Motor neuron (in vitro differentiated cells): Measurements from ENCODE around the gene RHEBL1. TPM values are rescaled to one million over a fixed set of nuclear protein-coding genes. Genes with fewer than 3 reads are reported as not detected.

ENCODE experiments used
- ATAC-seq, 8 experiments: fragments of 200-7000 bp; cut with Tn5 transposase; replicated peaks in 6 of 8; 2 replicates each; pipeline ENCODE4 v1.8.0; 2021; ENCODE audit warnings: mild to moderate bottlenecking in 8 of 8, moderate library complexity in 8 of 8
- H3K27ac ChIP-seq, 2 donors: fragments of 250-450 bp; sonication (Bioruptor Pico); 2 replicates each; pipeline ENCODE4 v1.9.0; 2021; ENCODE audit warnings: antibody characterized with exemption in 2 of 2, mild to moderate bottlenecking in 2 of 2, moderate library complexity in 1 of 2
- H3K4me1 ChIP-seq, 2 donors: fragments of 250-450 bp; sonication (Bioruptor Pico); replicated peaks in 1 of 2; 2 replicates each; pipeline ENCODE4 v1.6.1; 2021; ENCODE audit warnings: antibody characterized with exemption in 2 of 2, mild to moderate bottlenecking in 2 of 2, moderate library complexity in 1 of 2
- H3K4me3 ChIP-seq, 5 donors: fragments of 250-450 bp; sonication (Bioruptor Pico); 2 replicates each; pipeline ENCODE4 v1.9.0; 2021; ENCODE audit warnings: antibody characterized with exemption in 5 of 5, mild to moderate bottlenecking in 5 of 5, moderate library complexity in 4 of 5
- WGBS, 10 experiments: fragments of 450-650 bp; shearing (Covaris generic); methylation state at CpG; one replicate each; pipeline ENCODE4 v1.0.0; 2022; 5-methylcytosine and 5-hydroxymethylcytosine counted together
- in situ Hi-C, 9 experiments: fragments of 400-800 bp; cut with MboI; loops; one replicate each; pipeline ENCODE4 v1.15.0; 2021; ENCODE audit warnings: low sequenced_read_pairs in 9 of 9, low pct_unique_long_range_greater_than_20kb in 2 of 9; ENCODE audit not compliant: unreplicated experiment in 9 of 9
- total RNA-seq, 8 experiments: library from RNA; unstranded; fragments of 300-600 nt; gene quantifications; 2 replicates each; pipeline versions ENCODE4 v1.2.3 to v1.2.4, GENCODE V29; 2022

RHEBL1 gene
- total RNA-seq, 8 experiments from 2014 or later = 0.45 to 4.1 (median 1.2) TPM; not detected in 1

- no peak overlapping the region for H3K27ac ChIP-seq
- WGBS, 10 experiments = 75 to 100% (median 93%) methylated on average over 1 to 2 of the region's 2 CpGs; no CpG with 5 or more reads in 6 of the 10 experiments
- peak overlapping the region in 1 of 5 donors; percentile 12 for H3K4me3 ChIP-seq
- peaks cover 18 to 29% of the 10 kb centered on the region in 2 donors for H3K4me1 ChIP-seq
- no peak for ATAC-seq
- in situ Hi-C loops = no loop called here
Measured at GRCh38 chr12:49094975-49095365, 25.2 kb upstream of the RHEBL1 start.

- Histone ChIP-seq H3K4me1 (peaks cover 18 to 33% of the 10 kb centered on the region in 2 donors), H3K4me3 (peak within 1 kb of the TSS in 3 of 5 donors; percentile 12 to 15 (median 13)), H3K27ac (no peak within 1 kb of the TSS)
- WGBS, 10 experiments = 0 to 27% (median 5%) methylated on average over 1 to 18 of the region's 49 CpGs; no CpG with 5 or more reads in 5 of the 10 experiments
- ATAC-seq = peak; percentile 10 to 60 (median 40)
- in situ Hi-C loops = no loop called here
Measured at GRCh38 chr12:49094160-49094974, 24.6 kb upstream of the RHEBL1 start, which contains the start of gene DHH. DHH (minus strand) TSS chr12:49094801; CDS start chr12:49094512, 289 bp downstream.

DNA sequence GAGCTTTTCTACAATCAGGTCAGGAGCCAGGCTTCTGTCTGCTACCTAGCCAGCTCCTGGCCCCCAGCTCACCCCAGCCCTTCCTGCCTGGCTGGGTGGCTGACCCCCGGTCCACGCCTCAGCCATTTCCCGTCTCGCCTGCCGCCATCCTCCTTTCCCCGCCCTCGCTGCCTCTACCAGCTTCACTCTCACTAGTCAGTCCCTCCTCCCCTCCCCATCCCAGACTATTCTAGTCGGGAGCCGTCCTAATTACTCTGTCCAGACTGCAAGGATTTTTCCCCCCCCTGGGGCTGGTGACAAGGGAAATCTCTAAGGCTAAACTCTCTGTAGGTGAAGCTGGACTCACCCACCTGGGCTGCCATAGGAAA, 24.0 kb upstream of the RHEBL1 start:
- in situ Hi-C loops = no loop called here
- H3K4me1 ChIP-seq = peaks cover 18 to 33% of the 10 kb centered on the region in 2 donors
- WGBS, 10 experiments = 13 to 14% (median 13%) methylated on average over 4 to 5 of the region's 9 CpGs; no CpG with 5 or more reads in 7 of the 10 experiments
- peak in 6 of 8 experiments; percentile 3 to 48 (median 26) for ATAC-seq
- H3K27ac ChIP-seq = no peak overlapping the region
- H3K4me3 ChIP-seq = peak overlapping the region in 2 of 5 donors; percentile 12 to 13

DNA sequence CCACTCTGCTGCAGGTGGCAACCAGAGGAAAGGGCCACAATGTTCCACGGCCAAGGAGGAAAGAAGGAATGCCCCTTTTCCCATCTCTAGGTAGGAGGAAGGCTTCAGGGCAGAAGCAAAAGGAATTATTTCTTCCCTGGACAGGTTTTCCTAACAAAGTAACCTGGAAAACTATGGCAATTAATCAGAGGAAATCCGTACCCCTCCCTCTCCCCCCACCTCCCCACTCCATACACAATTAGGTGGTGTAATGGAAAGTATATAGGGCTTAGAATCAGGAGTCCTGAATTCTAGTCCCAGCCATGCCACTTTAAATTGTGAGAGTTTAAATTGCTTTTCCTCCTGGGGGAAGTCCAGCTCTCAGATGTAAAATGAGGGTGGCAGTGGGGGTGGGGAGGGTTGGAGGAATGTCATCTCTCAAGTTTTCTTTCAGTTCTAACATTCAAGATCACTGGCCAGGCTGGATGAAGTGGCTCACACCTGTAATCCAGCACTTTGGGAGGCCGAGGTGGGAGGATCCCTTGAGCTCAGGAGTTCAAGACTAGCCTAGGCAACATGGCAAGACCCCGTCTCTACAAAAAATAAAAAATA, 23.1 kb upstream of the RHEBL1 start:
- in situ Hi-C loops = no loop called here
- ATAC-seq = no peak
- peaks cover 21 to 38% of the 10 kb centered on the region in 2 donors for H3K4me1 ChIP-seq
- no peak overlapping the region for H3K27ac ChIP-seq
- 58 to 83% (median 72%) methylated on average over 1 to 3 of the region's 4 CpGs; no CpG with 5 or more reads in 6 of the 10 experiments for WGBS, 10 experiments
- H3K4me3 ChIP-seq = no peak overlapping the region

GRCh38 chr12:49092086-49092815, 22.5 kb upstream of the RHEBL1 start:
- in situ Hi-C loops = no loop called here
- H3K4me3 ChIP-seq = peak overlapping the region; percentile 30 to 47 (median 31)
- WGBS, 10 experiments = 0 to 10% (median 2%) methylated on average over 1 to 12 of the region's 32 CpGs; no CpG with 5 or more reads in 6 of the 10 experiments
- peaks cover 21 to 39% of the 10 kb centered on the region in 2 donors for H3K4me1 ChIP-seq
- H3K27ac ChIP-seq = no peak overlapping the region
- ATAC-seq = peak in 6 of 8 experiments; percentile 17 to 60 (median 48)

DNA sequence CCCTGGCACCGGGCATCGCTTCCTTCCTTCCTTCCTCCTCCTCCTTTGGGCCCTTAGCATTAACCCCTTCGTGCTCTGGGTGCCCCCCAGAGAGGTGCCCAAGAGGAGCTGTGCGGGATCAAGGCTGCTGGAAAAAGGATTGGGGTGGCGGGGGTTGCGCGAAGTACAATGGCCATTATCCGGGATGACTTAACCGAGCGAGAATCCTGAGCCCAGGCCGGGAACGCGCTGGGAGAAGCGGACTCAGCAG, 22.0 kb upstream of the RHEBL1 start:
- in situ Hi-C loops = no loop called here
- Histone ChIP-seq H3K4me1 (peaks cover 21 to 39% of the 10 kb centered on the region in 2 donors), H3K4me3 (peak overlapping the region; percentile 30 to 47 (median 31)), H3K27ac (no peak overlapping the region)
- peak in 2 of 8 experiments; percentile 2 to 15 for ATAC-seq
- 7 to 8% methylated on average over 3 to 6 of the region's 14 CpGs; no CpG with 5 or more reads in 8 of the 10 experiments for WGBS, 10 experiments

DNA sequence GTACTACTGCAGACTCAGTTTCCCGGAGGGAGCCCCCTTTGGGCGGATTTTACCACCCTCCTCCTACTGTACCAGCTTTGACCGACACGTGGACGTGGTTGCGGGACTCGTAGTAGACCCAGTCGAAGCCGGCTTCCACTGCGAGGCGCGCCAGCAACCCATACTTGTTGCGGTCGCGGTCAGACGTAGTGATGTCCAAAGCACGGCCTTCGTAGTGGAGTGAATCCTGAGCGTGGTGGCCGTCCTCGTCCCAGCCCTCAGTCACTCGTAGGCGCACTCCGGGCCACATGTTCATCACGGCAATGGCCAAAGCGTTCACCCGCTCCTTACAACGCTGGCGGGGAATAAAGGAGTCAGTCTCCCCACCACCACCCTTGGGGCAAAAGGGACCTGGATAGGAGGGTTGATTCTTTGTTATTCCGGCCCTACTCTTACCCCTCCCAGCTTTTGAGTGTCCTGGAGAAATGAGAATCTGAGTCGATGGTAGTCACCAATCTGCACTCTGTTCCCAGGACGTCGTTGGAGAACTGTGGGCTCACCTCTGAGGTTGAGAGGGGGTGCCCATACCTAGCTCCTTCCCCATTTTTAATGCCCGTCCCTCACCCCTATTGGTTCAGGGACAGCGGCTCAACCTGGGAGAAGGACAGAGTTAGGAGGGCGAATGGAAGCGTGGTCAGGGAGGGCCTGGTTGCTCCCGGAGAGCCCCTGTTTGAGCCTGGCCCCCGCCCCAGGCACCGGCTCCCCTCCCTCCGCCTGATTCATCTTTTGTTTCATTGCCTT, 21.5 kb upstream of the RHEBL1 start:
- in situ Hi-C loops = no loop called here

GRCh38 chr12:49089821-49090773, 20.3 kb upstream of the RHEBL1 start:
- Histone ChIP-seq H3K4me1 (peaks cover 20 to 36% of the 10 kb centered on the region in 2 donors), H3K27ac (no peak overlapping the region), H3K4me3 (peak overlapping the region; percentile 14 to 34 (median 32))
- 0 to 40% (median 7%) methylated on average over 1 to 11 of the region's 88 CpGs; no CpG with 5 or more reads in 1 of the 10 experiments for WGBS, 10 experiments
- in situ Hi-C loops = no loop called here
- ATAC-seq = peak; percentile 5 to 42 (median 10)

More for the DNA sequence above, 21.5 kb upstream of the RHEBL1 start:
- ATAC-seq = no peak
- WGBS, 10 experiments = 23 to 75% (median 48%) methylated on average over 3 to 10 of the region's 41 CpGs; no CpG with 5 or more reads in 5 of the 10 experiments
- no peak overlapping the region for H3K27ac ChIP-seq
- H3K4me1 ChIP-seq = peaks cover 21 to 39% of the 10 kb centered on the region in 2 donors
- peak overlapping the region in 4 of 5 donors; percentile 30 to 47 (median 34) for H3K4me3 ChIP-seq

DNA sequence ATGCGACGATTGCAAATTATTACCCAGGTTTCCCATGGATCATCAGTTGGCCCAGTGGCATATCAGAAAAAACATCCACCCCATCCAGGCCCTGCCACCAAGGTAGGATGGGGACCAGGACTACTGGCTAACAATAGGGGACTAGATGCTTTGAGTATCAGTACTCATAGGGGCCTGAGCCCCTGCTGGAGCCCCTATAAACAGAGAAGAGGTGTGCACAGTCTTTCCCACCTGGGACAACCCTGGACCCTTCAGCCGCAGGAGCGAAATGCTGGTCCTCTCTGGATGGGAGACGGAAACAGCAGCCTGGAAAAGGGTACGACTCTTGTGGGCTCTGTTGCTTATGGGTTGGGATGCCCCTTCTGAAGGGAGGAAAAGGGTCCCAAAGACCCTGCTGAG, 19.2 kb upstream of the RHEBL1 start:
- Histone ChIP-seq H3K4me1 (peaks cover 10 to 25% of the 10 kb centered on the region in 2 donors), H3K4me3 (no peak overlapping the region), H3K27ac (no peak overlapping the region)
- no peak for ATAC-seq
- in situ Hi-C loops = no loop called here
- 20 to 100% (median 28%) methylated on average over 1 to 2 of the region's 6 CpGs; no CpG with 5 or more reads in 6 of the 10 experiments for WGBS, 10 experiments

DNA sequence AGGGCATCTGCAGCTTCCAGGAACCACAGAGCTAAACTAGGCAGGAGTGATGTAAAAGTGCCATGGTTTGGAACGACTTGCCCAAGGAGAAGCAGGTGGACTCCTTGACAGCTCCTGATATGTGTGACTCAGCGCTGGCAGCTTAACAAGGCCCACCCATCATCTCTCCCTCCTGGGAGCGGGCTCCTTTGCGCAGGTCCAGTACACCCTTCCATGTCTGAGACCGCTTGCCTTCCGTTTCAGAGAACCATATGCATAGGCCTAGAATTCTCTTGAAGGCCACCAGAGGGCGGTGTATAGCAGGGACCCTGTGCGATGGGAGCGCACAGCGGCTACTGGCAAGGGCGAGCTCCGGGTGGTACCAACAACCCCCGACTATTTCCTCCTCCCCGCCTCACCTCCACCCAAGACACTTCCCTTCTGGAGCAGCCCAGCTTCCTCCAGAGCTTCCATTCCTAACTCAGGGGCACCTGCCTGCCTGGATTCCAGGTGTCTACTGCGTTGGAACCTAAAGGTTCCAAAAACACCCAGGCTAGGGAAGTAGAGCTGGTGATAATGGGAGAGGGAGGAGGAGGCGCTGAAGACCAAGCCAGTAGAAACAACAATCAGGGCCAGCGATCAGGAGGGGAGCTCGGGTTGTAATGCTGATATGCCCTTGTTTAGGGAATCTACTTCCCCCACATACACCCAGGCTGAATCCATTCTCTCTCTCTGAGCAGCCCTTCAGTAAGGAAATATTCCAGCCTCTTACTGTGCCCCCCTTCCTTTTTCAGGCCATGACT, 18.6 kb upstream of the RHEBL1 start:
- Histone ChIP-seq H3K4me3 (peak overlapping the region in 3 of 5 donors; percentile 1 to 6 (median 2)), H3K4me1 (peaks cover 10 to 21% of the 10 kb centered on the region in 2 donors), H3K27ac (no peak overlapping the region)
- ATAC-seq = peak; percentile 85 to 93 (median 90)
- in situ Hi-C loops = no loop called here
- 0 to 6% (median 0%) methylated on average over 2 to 11 of the region's 18 CpGs; no CpG with 5 or more reads in 3 of the 10 experiments for WGBS, 10 experiments

- ATAC-seq = no peak
- peaks cover 6 to 10% of the 10 kb centered on the region in 2 donors for H3K4me1 ChIP-seq
- 21 to 100% (median 83%) methylated on average over 1 to 3 of the region's 3 CpGs; no CpG with 5 or more reads in 2 of the 10 experiments for WGBS, 10 experiments
- no peak overlapping the region for H3K27ac ChIP-seq
- H3K4me3 ChIP-seq = no peak overlapping the region
- in situ Hi-C loops = no loop called here
Measured at GRCh38 chr12:49086116-49086515, 16.3 kb upstream of the RHEBL1 start.
